ENCODE measurements around the gene AGO3. TPM values are rescaled to one million over a fixed set of nuclear protein-coding genes. Genes with fewer than 3 reads are reported as not detected.
A peak's percentile ranks its signal among the peaks of the same experiment; 100 is the strongest.

The AGO3 gene
- total and polyA plus RNA-seq, 2 of the 13 experiments (the other 11 are each of a cell fraction or from before 2014, with no cell fraction given): 21.2 to 27.1 TPM

GRCh38 chr1:35945327-35945726 is 14.4 kb downstream of the AGO3 start:
- peaks cover 3 to 14% of the 10 kb centered on the region in 2 experiments; a peak in 4 of 5 replicates for H3K36me3 ChIP-seq (replicated peaks in 1 of 2; ENCODE audit: control insufficient read depth in 1 of 2, insufficient read depth in 2 of 2, low read length in 2 of 2)
- TF ChIP-seq ATF7 (IDR thresholded peaks at IDR 0.05) (peak; percentile 67), ATF7 (CRISPR knock-in tag; IDR thresholded peaks at IDR 0.05) (no peak), ZFP37 (CRISPR knock-in tag; IDR thresholded peaks at IDR 0.05; ENCODE audit: borderline replicate concordance) (no peak)
- in situ Hi-C loops (cut with HindIII; ENCODE audit: extremely low pct_ligation_motif_present, low pct_unique_long_range_greater_than_20kb): no loop called here
- H3K27ac ChIP-seq (ENCODE audit: extremely low read length, insufficient read depth, low read length): no peak overlapping the region
- 88% methylated on average over 2 of the region's 2 CpGs for WGBS (ENCODE audit: low lambda C conversion rate)
- H3K9ac ChIP-seq (ENCODE audit: insufficient read depth, low read depth, low read length): no peak overlapping the region
- DNase-seq (ENCODE audit: low spot score) (no peak), FAIRE-seq (no peak), ATAC-seq (no peak)
- no peak overlapping the region for H3K4me2 ChIP-seq (ENCODE audit: low read depth, low read length)
- no peak overlapping the region for H2AFZ ChIP-seq (ENCODE audit: low read length)
- H3K9me3 ChIP-seq (ENCODE audit: low read length): no peaks in the 10 kb centered on the region
- H3K4me3 ChIP-seq (replicated peaks in 1 of 3; ENCODE audit: insufficient read depth in 1 of 3, low read depth in 2 of 3, low read length in 3 of 3): no peak overlapping the region
- POLR2A ChIA-PET: no interaction called here
- intact Hi-C loops (cut with micrococcal nuclease; ENCODE audit: unreplicated experiment): no loop called here
- CTCF ChIA-PET (ENCODE audit: low intra/inter-chr PET ratio, low total read pairs): no interaction called here
- H3K27me3 ChIP-seq (ENCODE audit: control insufficient read depth in 1 of 2, insufficient read depth in 2 of 2, low read length in 2 of 2): no peaks in the 10 kb centered on the region
- H4K20me1 ChIP-seq (ENCODE audit: insufficient read depth, low read length): no peaks in the 10 kb centered on the region
- no peaks in the 10 kb centered on the region for H3K4me1 ChIP-seq (ENCODE audit: insufficient read depth, low read length)
- no TSS peak for BruUV-seq (replicated peaks)
- peaks cover 59% of the 10 kb centered on the region for H3K79me2 ChIP-seq (ENCODE audit: insufficient read depth, low read length)

DNA sequence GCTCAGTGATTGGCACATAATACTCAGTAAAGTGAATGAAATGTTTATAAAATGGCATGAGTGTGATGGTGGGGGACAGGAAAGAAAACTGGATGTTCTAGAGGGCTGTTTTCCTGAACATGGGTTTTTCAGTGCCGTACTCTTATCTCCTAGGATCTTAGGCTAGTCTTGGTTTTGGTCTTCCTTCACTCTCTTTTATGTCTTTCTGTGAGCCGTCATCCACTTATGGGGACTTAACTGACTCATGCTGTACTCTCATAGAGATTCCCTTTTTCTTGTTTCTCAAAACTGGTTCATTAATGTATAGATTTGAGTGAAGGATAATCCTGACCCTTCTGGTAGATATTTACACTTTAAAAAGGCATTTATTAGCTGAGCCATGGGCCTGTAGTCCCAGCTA is 16.6 kb downstream of the AGO3 start:
- H3K9me3 ChIP-seq (ENCODE audit: low read length): no peaks in the 10 kb centered on the region
- TF ChIP-seq MYC (CRISPR knock-in tag; IDR thresholded peaks at IDR 0.05; ENCODE audit: borderline replicate concordance): no peak
- peaks cover 37% of the 10 kb centered on the region for H3K79me2 ChIP-seq (ENCODE audit: insufficient read depth, low read length)
- ATAC-seq (no peak), FAIRE-seq (no peak), DNase-seq (ENCODE audit: low spot score) (no peak)
- no peak overlapping the region for H3K4me3 ChIP-seq (replicated peaks in 1 of 3; ENCODE audit: insufficient read depth in 1 of 3, low read depth in 2 of 3, low read length in 3 of 3)
- peaks cover 3 to 15% of the 10 kb centered on the region in 2 experiments; a peak in 4 of 5 replicates for H3K36me3 ChIP-seq (replicated peaks in 1 of 2; ENCODE audit: control insufficient read depth in 1 of 2, insufficient read depth in 2 of 2, low read length in 2 of 2)
- no peaks in the 10 kb centered on the region for H3K27me3 ChIP-seq (ENCODE audit: control insufficient read depth in 1 of 2, insufficient read depth in 2 of 2, low read length in 2 of 2)
- H3K4me2 ChIP-seq (ENCODE audit: low read depth, low read length): no peak overlapping the region
- no peak overlapping the region for H3K27ac ChIP-seq (ENCODE audit: extremely low read length, insufficient read depth, low read length)
- no peak overlapping the region for H3K9ac ChIP-seq (ENCODE audit: insufficient read depth, low read depth, low read length)
- no peaks in the 10 kb centered on the region for H4K20me1 ChIP-seq (ENCODE audit: insufficient read depth, low read length)
- intact Hi-C loops (cut with micrococcal nuclease; ENCODE audit: unreplicated experiment) (no loop called here), in situ Hi-C loops (cut with HindIII; ENCODE audit: extremely low pct_ligation_motif_present, low pct_unique_long_range_greater_than_20kb) (no loop called here)
- POLR2A ChIA-PET: no interaction called here
- CTCF ChIA-PET (ENCODE audit: low intra/inter-chr PET ratio, low total read pairs): no interaction called here
- H2AFZ ChIP-seq (ENCODE audit: low read length): no peak overlapping the region
- TSS peak; percentile 28 for BruUV-seq (replicated peaks)
- WGBS (ENCODE audit: low lambda C conversion rate): 91% methylated on average over 2 of the region's 2 CpGs
- H3K4me1 ChIP-seq (ENCODE audit: insufficient read depth, low read length): no peaks in the 10 kb centered on the region
